HepG2 (cell line): ENCODE data around the gene CEBPE. TPM values are rescaled to one million over a fixed set of nuclear protein-coding genes. Genes with fewer than 3 reads are reported as not detected.
A peak's percentile ranks its signal among the peaks of the same experiment; 100 is the strongest.

Experiments used
- ADNP ChIP-seq: sonication (generic); formaldehyde crosslinking; IDR thresholded peaks from 2 replicates; pipeline ENCODE4 v1.4.0; 2020; ENCODE audit warnings: missing genetic modification reagents
- ARNT ChIP-seq: fragments of 450-650 bp; IDR thresholded peaks from 2 replicates; pipeline ENCODE4 v1.6.1; 2017
- CHD4 ChIP-seq: fragments of 200-600 bp; sonication (generic); IDR thresholded peaks from 2 replicates; pipeline ENCODE4 v1.7.0; 2017; ENCODE audit warnings: mild to moderate bottlenecking, low read length, borderline replicate concordance
- CREB3 ChIP-seq: sonication (generic); formaldehyde crosslinking; IDR thresholded peaks from 2 replicates; pipeline ENCODE4 v1.5.0; 2020; ENCODE audit warnings: missing genetic modification reagents
- ETV5 ChIP-seq: IDR thresholded peaks from 2 replicates; pipeline ENCODE4 v1.6.1; 2018; ENCODE audit warnings: missing biosample characterization, missing genetic modification reagents, inconsistent platforms, borderline replicate concordance
- GATA4 ChIP-seq: sonication (generic); IDR thresholded peaks from 2 replicates; pipeline ENCODE4 v1.6.1; 2016; ENCODE audit warnings: antibody characterized with exemption, low read depth, borderline replicate concordance
- NRL ChIP-seq: sonication (generic); formaldehyde crosslinking; IDR thresholded peaks from 2 replicates; pipeline ENCODE4 v1.5.0; 2020; ENCODE audit warnings: missing genetic modification reagents, mild to moderate bottlenecking, moderate library complexity, borderline replicate concordance
- RBFOX2 ChIP-seq: fragments of 200-400 bp; formaldehyde crosslinking; IDR thresholded peaks from 2 replicates; pipeline ENCODE4 v1.6.1; 2017; ENCODE audit warnings: low read depth, mild to moderate bottlenecking, low read length
- RBM39 ChIP-seq: fragments of 200-400 bp; formaldehyde crosslinking; IDR thresholded peaks from one replicate; pipeline ENCODE4 v1.6.1; 2018; ENCODE audit warnings: antibody characterized with exemption, mild to moderate bottlenecking, low read depth, low read length; ENCODE audit not compliant: poor library complexity, severe bottlenecking
- RNF219 ChIP-seq: sonication (generic); formaldehyde crosslinking; IDR thresholded peaks from 2 replicates; pipeline ENCODE4 v1.5.0; 2020; ENCODE audit warnings: mild to moderate bottlenecking, missing genetic modification reagents
- SMAD1 ChIP-seq: sonication (generic); formaldehyde crosslinking; IDR thresholded peaks from 2 replicates; pipeline ENCODE4 v1.4.0; 2020; ENCODE audit warnings: missing genetic modification reagents, low read depth, mild to moderate bottlenecking, borderline replicate concordance
- TEAD2 ChIP-seq: sonication (generic); formaldehyde crosslinking; IDR thresholded peaks from 2 replicates; pipeline ENCODE4 v1.9.0; 2021; ENCODE audit warnings: missing genetic modification reagents
- YEATS2 ChIP-seq: sonication (generic); formaldehyde crosslinking; IDR thresholded peaks from 2 replicates; pipeline ENCODE4 v1.4.0; 2020; ENCODE audit warnings: missing genetic modification reagents, borderline replicate concordance
- ZBTB38 ChIP-seq: sonication (generic); formaldehyde crosslinking; IDR thresholded peaks from 2 replicates; pipeline ENCODE4 v1.5.1; 2020; ENCODE audit warnings: mild to moderate bottlenecking, missing genetic modification reagents
- ZFP1 ChIP-seq: IDR thresholded peaks from 2 replicates; pipeline ENCODE4 v1.6.1; 2016
- ZFP36L2 ChIP-seq: sonication (generic); formaldehyde crosslinking; IDR thresholded peaks from 2 replicates; pipeline ENCODE4 v1.4.0; 2020; ENCODE audit warnings: missing genetic modification reagents
- ZNF292 ChIP-seq: sonication (generic); formaldehyde crosslinking; IDR thresholded peaks from 2 replicates; pipeline ENCODE4 v1.8.1; 2022; ENCODE audit warnings: mild to moderate bottlenecking, low read depth, missing genetic modification reagents, borderline replicate concordance
- ZNF552 ChIP-seq: sonication (generic); formaldehyde crosslinking; IDR thresholded peaks from 2 replicates; pipeline ENCODE4 v1.9.0; 2022; ENCODE audit warnings: missing genetic modification reagents, mild to moderate bottlenecking, borderline replicate concordance
- ZNF598 ChIP-seq: sonication (generic); formaldehyde crosslinking; IDR thresholded peaks from 2 replicates; pipeline ENCODE4 v1.5.1; 2020; ENCODE audit warnings: mild to moderate bottlenecking, missing genetic modification reagents, borderline replicate concordance
- ZNF629 ChIP-seq: sonication (generic); formaldehyde crosslinking; conservative IDR thresholded peaks from 2 replicates; pipeline ENCODE4 v1.5.0; 2020; ENCODE audit warnings: missing genetic modification reagents
- ZNF737 ChIP-seq: sonication (generic); formaldehyde crosslinking; IDR thresholded peaks from 2 replicates; pipeline ENCODE4 v1.5.0; 2020; ENCODE audit warnings: missing genetic modification reagents, mild to moderate bottlenecking, borderline replicate concordance
- ZNF746 ChIP-seq: sonication (generic); formaldehyde crosslinking; IDR thresholded peaks from 2 replicates; pipeline ENCODE4 v1.8.0; 2022; ENCODE audit warnings: mild to moderate bottlenecking, missing genetic modification reagents
- polyA plus RNA-seq, 8 experiments: library from polyadenylated mRNA; depleted of rRNA in 3 of 8; stranded (reverse) in 7 of 8; unstranded in 1 of 8; fragments of >200 nt; fragmentation: Illumina TruSeq in 4 of 8; extraction: Trizol in 4 of 8; gene quantifications; 2 replicates each; pipeline versions ENCODE4 v1.2.1 to v1.2.3, GENCODE V29; 2011 to 2016; ENCODE audit warnings: low read depth in 4 of 8, missing spikeins in 1 of 8, mixed read lengths in 1 of 8; ENCODE audit not compliant: insufficient read depth in 1 of 8
- total RNA-seq, 5 experiments: library from RNA; depleted of rRNA; stranded (reverse); fragments of >200 nt; fragmentation: Illumina TruSeq; extraction: Trizol; gene quantifications; 2 replicates each; pipeline ENCODE4 v1.2.3, GENCODE V29; 2016; ENCODE audit warnings: low read depth in 1 of 5
- TF ChIP-seq, protein P1 (sequence below): sonication (generic); formaldehyde crosslinking; IDR thresholded peaks from 2 replicates; pipeline ENCODE4 v1.5.1; 2020; ENCODE audit warnings: missing genetic modification reagents, mild to moderate bottlenecking, borderline replicate concordance
- TF ChIP-seq, protein P2 (sequence below): sonication (generic); formaldehyde crosslinking; IDR thresholded peaks from 2 replicates; pipeline ENCODE4 v1.5.1; 2020; ENCODE audit warnings: mild to moderate bottlenecking, missing genetic modification reagents, borderline replicate concordance

Gene CEBPE
- total and polyA plus RNA-seq, 2 of the 13 experiments (the other 11 are each of a cell fraction or from before 2014, with no cell fraction given), result 0.09 to 0.11 TPM

GRCh38 chr14:23120541-23121251 lies 1.6 kb upstream of the CEBPE start (continued):
- peak; percentile 86; the same call in 1 of the 2 replicates for TF ChIP-seq YEATS2
- TF ChIP-seq, protein P1, sequence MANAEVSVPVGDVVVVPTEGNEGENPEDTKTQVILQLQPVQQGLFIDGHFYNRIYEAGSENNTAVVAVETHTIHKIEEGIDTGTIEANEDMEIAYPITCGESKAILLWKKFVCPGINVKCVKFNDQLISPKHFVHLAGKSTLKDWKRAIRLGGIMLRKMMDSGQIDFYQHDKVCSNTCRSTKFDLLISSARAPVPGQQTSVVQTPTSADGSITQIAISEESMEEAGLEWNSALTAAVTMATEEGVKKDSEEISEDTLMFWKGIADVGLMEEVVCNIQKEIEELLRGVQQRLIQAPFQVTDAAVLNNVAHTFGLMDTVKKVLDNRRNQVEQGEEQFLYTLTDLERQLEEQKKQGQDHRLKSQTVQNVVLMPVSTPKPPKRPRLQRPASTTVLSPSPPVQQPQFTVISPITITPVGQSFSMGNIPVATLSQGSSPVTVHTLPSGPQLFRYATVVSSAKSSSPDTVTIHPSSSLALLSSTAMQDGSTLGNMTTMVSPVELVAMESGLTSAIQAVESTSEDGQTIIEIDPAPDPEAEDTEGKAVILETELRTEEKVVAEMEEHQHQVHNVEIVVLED (CRISPR knock-in tag), result peak; percentile 65; the same call in 1 of the 2 replicates
- no peak for TF ChIP-seq CHD4
- TF ChIP-seq ZNF737, result no peak
- TF ChIP-seq RNF219 (CRISPR knock-in tag), result no peak
- TF ChIP-seq NRL (CRISPR knock-in tag), result peak; percentile 70; the same call in 1 of the 2 replicates
- no peak for TF ChIP-seq RBFOX2
- peak; percentile 88 for TF ChIP-seq RBM39
- peak; percentile 98 for TF ChIP-seq ZNF598 (CRISPR knock-in tag)
- no peak for TF ChIP-seq ZNF292 (CRISPR knock-in tag)
- TF ChIP-seq CREB3 (CRISPR knock-in tag), result no peak
- no peak for TF ChIP-seq TEAD2
- TF ChIP-seq ZNF629 (CRISPR knock-in tag), result no peak
- no peak for TF ChIP-seq ADNP (CRISPR knock-in tag)
- no peak for TF ChIP-seq ARNT
- TF ChIP-seq ZNF746 (CRISPR knock-in tag), result no peak
- TF ChIP-seq ETV5 (CRISPR knock-in tag), result peak; percentile 73
- TF ChIP-seq ZFP36L2 (CRISPR knock-in tag), result 0 out of 2 replicates have a peak, but pooled peaks have one; percentile 65
- TF ChIP-seq ZFP1 (CRISPR knock-in tag), result peak; percentile 94
- TF ChIP-seq SMAD1 (CRISPR knock-in tag), result no peak; the same call in 1 of the 2 replicates
- no peak for TF ChIP-seq GATA4
- 0 out of 2 replicates have a peak, but pooled peaks have one; percentile 56 for TF ChIP-seq ZBTB38
- no peak for TF ChIP-seq ZNF552 (CRISPR knock-in tag)
- TF ChIP-seq, protein P2, sequence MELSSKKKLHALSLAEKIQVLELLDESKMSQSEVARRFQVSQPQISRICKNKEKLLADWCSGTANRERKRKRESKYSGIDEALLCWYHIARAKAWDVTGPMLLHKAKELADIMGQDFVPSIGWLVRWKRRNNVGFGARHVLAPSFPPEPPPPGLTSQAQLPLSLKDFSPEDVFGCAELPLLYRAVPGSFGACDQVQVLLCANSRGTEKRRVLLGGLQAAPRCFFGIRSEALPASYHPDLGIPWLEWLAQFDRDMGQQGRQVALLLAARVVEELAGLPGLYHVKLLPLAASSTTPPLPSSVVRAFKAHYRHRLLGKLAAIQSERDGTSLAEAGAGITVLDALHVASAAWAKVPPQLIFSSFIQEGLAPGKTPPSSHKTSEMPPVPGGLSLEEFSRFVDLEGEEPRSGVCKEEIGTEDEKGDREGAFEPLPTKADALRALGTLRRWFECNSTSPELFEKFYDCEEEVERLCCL (CRISPR knock-in tag), result no peak
